K562 (cell line): ENCODE results near the gene HSD3B7. TPM values are rescaled to one million over a fixed set of nuclear protein-coding genes. Genes with fewer than 3 reads are reported as not detected.

Experiments used
- ADNP ChIP-seq: fragments of 200-800 bp; sonication (Bioruptor generic); IDR thresholded peaks from 2 replicates; pipeline ENCODE4 v1.6.1; 2016; ENCODE audit warnings: missing genetic modification characterization, missing compliant biosample characterization
- CBFB ChIP-seq: sonication (generic); formaldehyde crosslinking; IDR thresholded peaks from 2 replicates; pipeline ENCODE4 v1.4.0; 2020; ENCODE audit warnings: mild to moderate bottlenecking, missing genetic modification reagents
- ELF1 ChIP-seq: fragments of 200-800 bp; sonication (Bioruptor generic); IDR thresholded peaks from 2 replicates; pipeline ENCODE4 v1.6.1; 2016; ENCODE audit warnings: missing genetic modification characterization, missing compliant biosample characterization
- HDAC1 ChIP-seq, 2 experiments: fragments of 450-650 bp; IDR thresholded peaks; 2 replicates each; pipeline ENCODE4 v1.6.1; 2016 to 2017; ENCODE audit warnings: inconsistent platforms in 1 of 2, mild to moderate bottlenecking in 1 of 2, moderate library complexity in 1 of 2
- HNRNPH1 ChIP-seq: fragments of 200-400 bp; formaldehyde crosslinking; optimal IDR thresholded peaks from 2 replicates; pipeline ENCODE3; 2017; ENCODE audit warnings: low read depth, mild to moderate bottlenecking, low read length, moderate library complexity
- KLF13 ChIP-seq: fragments of 450-650 bp; IDR thresholded peaks from 2 replicates; pipeline ENCODE4 v1.6.1; 2016; ENCODE audit warnings: missing genetic modification characterization, low read depth, mild to moderate bottlenecking, missing compliant biosample characterization, moderate library complexity, borderline replicate concordance
- NEUROD1 ChIP-seq: fragments of 150-350 bp; IDR thresholded peaks from 2 replicates; pipeline ENCODE4 v1.6.1; 2014; ENCODE audit warnings: borderline replicate concordance, low read length, low read depth; ENCODE audit not compliant: partially characterized antibody
- NONO ChIP-seq, 2 experiments: fragments of 200-400 bp in 1 of 2; fragments of 450-650 bp in 1 of 2; formaldehyde crosslinking in 1 of 2; IDR thresholded peaks; 2 replicates each; pipeline ENCODE4 v1.6.1; 2017; ENCODE audit warnings: low read depth in 2 of 2, mild to moderate bottlenecking in 2 of 2, moderate library complexity in 2 of 2, low read length in 1 of 2
- POLR2B ChIP-seq: fragments of 450-650 bp; IDR thresholded peaks from 2 replicates; pipeline ENCODE4 v1.6.1; 2018; ENCODE audit warnings: low read depth; ENCODE audit not compliant: partially characterized antibody
- RAD51 ChIP-seq: fragments of 450-650 bp; IDR thresholded peaks from 2 replicates; pipeline ENCODE4 v1.7.1; 2016; ENCODE audit warnings: low read depth, mild to moderate bottlenecking, borderline replicate concordance
- RNF2 ChIP-seq: sonication (generic); IDR thresholded peaks from 2 replicates; pipeline ENCODE4 v1.6.1; 2016
- SMARCA4 ChIP-seq: fragments of 450-650 bp; IDR thresholded peaks from 2 replicates; pipeline ENCODE4 v1.6.1; 2016
- SP1 ChIP-seq: sonication (generic); formaldehyde crosslinking; IDR thresholded peaks from 2 replicates; pipeline ENCODE4 v1.8.1; 2022; ENCODE audit warnings: mild to moderate bottlenecking, missing genetic modification reagents
- STAT5A ChIP-seq: IDR thresholded peaks from 2 replicates; pipeline ENCODE4 v1.6.1; 2012; ENCODE audit warnings: low read length, inconsistent platforms, borderline replicate concordance
- TAF7 ChIP-seq: fragments of 450-650 bp; IDR thresholded peaks from 2 replicates; pipeline ENCODE4 v1.6.1; 2016; ENCODE audit warnings: missing genetic modification characterization, missing compliant biosample characterization
- TBP ChIP-seq: optimal IDR thresholded peaks from 2 replicates; pipeline ENCODE3; 2011; ENCODE audit warnings: low read depth, low read length, improper control_type of control experiment
- ZNF431 ChIP-seq: sonication (generic); formaldehyde crosslinking; IDR thresholded peaks from 2 replicates; pipeline ENCODE4 v1.8.0; 2022; ENCODE audit warnings: mild to moderate bottlenecking, missing genetic modification reagents
- ZNF436 ChIP-seq: fragments of 250-450, 450-650 bp; sonication (Bioruptor Pico); formaldehyde crosslinking; IDR thresholded peaks from 2 replicates; pipeline ENCODE4 v1.7.0; 2020; ENCODE audit warnings: mild to moderate bottlenecking
- polyA plus RNA-seq, 8 experiments: library from polyadenylated mRNA; depleted of rRNA in 4 of 8; stranded (reverse) in 5 of 8; unstranded in 3 of 8; fragments of >200 nt; fragmentation: Nextera tagmentation in 2 of 8; fragmentation: Illumina TruSeq in 1 of 8; extraction: Ambion mirVana in 2 of 8; extraction: Trizol in 1 of 8; gene quantifications; 2 replicates each; pipeline versions ENCODE4 v1.2.1 to v1.2.3, GENCODE V29; 2011 to 2014; ENCODE audit warnings: inconsistent platforms in 1 of 8, missing spikeins in 1 of 8
- total RNA-seq, 7 experiments: library from RNA; depleted of rRNA in 6 of 7; stranded (reverse); fragments of >200 nt in 6 of 7; fragmentation: Illumina TruSeq in 2 of 7; extraction: Trizol in 2 of 7; gene quantifications; 2 replicates each; pipeline versions ENCODE4 v1.2.1 to v1.2.3, GENCODE V29; 2011 to 2021; ENCODE audit warnings: low replicate concordance in 1 of 7
- TF ChIP-seq, protein P1 (sequence below), 2 experiments: fragments of 250-450 bp in 1 of 2; fragments of 450-650 bp in 1 of 2; sonication (Bioruptor Pico) in 1 of 2; IDR thresholded peaks; 2 replicates each; pipeline versions ENCODE4 v1.6.1 to v1.8.0; 2016 to 2021; ENCODE audit warnings: mild to moderate bottlenecking in 2 of 2, moderate library complexity in 2 of 2, missing compliant biosample characterization in 1 of 2, missing genetic modification characterization in 1 of 2
- TF ChIP-seq, protein P2 (sequence below): sonication (generic); formaldehyde crosslinking; IDR thresholded peaks from 2 replicates; pipeline ENCODE4 v1.8.0; 2022; ENCODE audit warnings: mild to moderate bottlenecking, missing genetic modification reagents
- TF ChIP-seq, protein P3 (sequence below): fragments of 250-450 bp; sonication (Bioruptor Pico); IDR thresholded peaks from 2 replicates; pipeline ENCODE4 v1.6.1; 2021; ENCODE audit warnings: mild to moderate bottlenecking
- TF ChIP-seq, protein P4 (sequence below): fragments of 450-650 bp; formaldehyde crosslinking; IDR thresholded peaks from 2 replicates; pipeline ENCODE4 v1.4.0; 2020; ENCODE audit warnings: mild to moderate bottlenecking, mixed read lengths
- TF ChIP-seq, protein P5 (sequence below): fragments of 450-650 bp; IDR thresholded peaks from 2 replicates; pipeline ENCODE4 v1.6.1; 2017; ENCODE audit warnings: antibody characterized with exemption

HSD3B7 gene
- total and polyA plus RNA-seq, 9 of the 15 experiments (the other 6 are each of a cell fraction or from before 2014, with no cell fraction given), result 5.4 to 49.1 (median 23.0) TPM

DNA sequence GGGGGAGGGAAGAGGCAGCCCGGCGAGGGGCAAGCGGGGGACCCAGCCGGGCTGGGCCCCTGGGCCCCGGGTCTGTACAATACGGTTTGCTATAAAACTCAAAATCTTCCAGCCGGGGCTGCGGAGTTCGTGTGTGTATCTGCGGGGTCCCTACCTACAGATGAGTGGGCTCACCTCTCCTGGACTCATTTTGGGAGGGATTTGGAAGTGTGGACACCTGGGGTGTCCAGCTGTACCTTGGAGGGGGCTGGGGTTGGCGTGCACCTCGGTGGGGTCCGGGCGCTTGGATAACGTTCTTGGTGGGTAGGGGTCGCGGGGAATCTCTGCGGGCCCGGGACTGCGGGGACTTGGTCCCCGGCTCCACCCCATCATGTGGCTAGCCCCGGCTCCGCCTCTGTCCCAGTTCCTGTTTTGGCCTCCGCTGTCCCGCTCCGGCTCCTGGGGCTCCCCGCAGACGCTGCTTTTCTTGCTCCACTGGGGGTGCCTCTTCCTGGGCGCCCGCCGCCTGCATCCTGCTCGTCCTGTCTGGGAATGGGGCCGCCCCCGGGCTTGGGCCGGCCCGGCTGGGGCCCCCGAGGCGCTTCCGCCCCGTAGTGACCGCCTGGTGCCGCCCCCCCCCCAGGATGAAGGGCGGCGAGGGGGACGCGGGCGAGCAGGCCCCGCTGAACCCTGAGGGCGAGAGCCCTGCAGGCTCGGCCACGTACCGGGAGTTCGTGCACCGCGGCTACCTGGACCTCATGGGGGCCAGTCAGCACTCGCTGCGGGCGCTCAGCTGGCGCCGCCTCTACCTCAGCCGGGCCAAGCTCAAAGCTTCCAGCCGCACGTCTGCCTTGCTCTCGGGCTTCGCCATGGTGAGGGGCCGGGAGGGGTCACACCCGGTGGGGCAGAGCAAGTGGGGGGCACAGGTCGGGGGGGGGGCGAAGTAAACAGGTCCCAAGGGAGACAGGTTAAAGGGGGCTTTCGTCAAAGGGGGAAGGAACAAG lies 36.0 kb upstream of the HSD3B7 start, which contains the start of gene ORAI3 (continued):
- TF ChIP-seq, protein P1, sequence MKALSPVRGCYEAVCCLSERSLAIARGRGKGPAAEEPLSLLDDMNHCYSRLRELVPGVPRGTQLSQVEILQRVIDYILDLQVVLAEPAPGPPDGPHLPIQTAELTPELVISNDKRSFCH (CRISPR knock-in tag; IDR thresholded peaks at IDR 0.05), result no peak
- TF ChIP-seq, protein P1 (tag; IDR thresholded peaks at IDR 0.05), result no peak
- TF ChIP-seq, protein P2, sequence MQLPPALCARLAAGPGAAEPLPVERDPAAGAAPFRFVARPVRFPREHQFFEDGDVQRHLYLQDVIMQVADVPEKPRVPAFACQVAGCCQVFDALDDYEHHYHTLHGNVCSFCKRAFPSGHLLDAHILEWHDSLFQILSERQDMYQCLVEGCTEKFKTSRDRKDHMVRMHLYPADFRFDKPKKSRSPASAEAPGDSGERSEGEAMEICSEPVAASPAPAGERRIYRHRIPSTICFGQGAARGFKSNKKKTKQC, result no peak
- TF ChIP-seq POLR2B, result peak; percentile 72
- TF ChIP-seq, protein P3, sequence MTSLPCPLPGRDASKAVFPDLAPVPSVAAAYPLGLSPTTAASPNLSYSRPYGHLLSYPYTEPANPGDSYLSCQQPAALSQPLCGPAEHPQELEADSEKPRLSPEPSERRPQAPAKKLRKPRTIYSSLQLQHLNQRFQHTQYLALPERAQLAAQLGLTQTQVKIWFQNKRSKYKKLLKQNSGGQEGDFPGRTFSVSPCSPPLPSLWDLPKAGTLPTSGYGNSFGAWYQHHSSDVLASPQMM (CRISPR knock-in tag), result no peak
- no peak for TF ChIP-seq HNRNPH1
- no peak; the same call in 1 of the 2 replicates for TF ChIP-seq ZNF436 (CRISPR knock-in tag)
- TF ChIP-seq KLF13 (tag), result no peak
- no peak for TF ChIP-seq STAT5A
- no peak for TF ChIP-seq HDAC1 (IDR thresholded peaks at IDR 0.05)
- TF ChIP-seq SP1, result no peak
- no peak for TF ChIP-seq TAF7
- peak in 1 of 2 experiments; percentile 35; a peak in 2 of 4 replicates for TF ChIP-seq NONO (IDR thresholded peaks at IDR 0.05; ENCODE audit: low read depth in 2 of 2, low read length in 1 of 2)
- peak; percentile 12 for TF ChIP-seq TBP
- no peak for TF ChIP-seq CBFB (CRISPR knock-in tag)
- TF ChIP-seq ZNF431 (CRISPR knock-in tag), result no peak
- TF ChIP-seq, protein P4, sequence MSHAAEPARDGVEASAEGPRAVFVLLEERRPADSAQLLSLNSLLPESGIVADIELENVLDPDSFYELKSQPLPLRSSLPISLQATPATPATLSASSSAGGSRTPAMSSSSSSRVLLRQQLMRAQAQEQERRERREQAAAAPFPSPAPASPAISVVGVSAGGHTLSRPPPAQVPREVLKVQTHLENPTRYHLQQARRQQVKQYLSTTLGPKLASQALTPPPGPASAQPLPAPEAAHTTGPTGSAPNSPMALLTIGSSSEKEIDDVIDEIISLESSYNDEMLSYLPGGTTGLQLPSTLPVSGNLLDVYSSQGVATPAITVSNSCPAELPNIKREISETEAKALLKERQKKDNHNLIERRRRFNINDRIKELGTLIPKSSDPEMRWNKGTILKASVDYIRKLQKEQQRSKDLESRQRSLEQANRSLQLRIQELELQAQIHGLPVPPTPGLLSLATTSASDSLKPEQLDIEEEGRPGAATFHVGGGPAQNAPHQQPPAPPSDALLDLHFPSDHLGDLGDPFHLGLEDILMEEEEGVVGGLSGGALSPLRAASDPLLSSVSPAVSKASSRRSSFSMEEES (CRISPR knock-in tag), result no peak
- TF ChIP-seq SMARCA4, result no peak
- no peak for TF ChIP-seq RNF2
- TF ChIP-seq ELF1 (tag), result peak; percentile 79
- peak; percentile 15 for TF ChIP-seq NEUROD1
- TF ChIP-seq, protein P5, sequence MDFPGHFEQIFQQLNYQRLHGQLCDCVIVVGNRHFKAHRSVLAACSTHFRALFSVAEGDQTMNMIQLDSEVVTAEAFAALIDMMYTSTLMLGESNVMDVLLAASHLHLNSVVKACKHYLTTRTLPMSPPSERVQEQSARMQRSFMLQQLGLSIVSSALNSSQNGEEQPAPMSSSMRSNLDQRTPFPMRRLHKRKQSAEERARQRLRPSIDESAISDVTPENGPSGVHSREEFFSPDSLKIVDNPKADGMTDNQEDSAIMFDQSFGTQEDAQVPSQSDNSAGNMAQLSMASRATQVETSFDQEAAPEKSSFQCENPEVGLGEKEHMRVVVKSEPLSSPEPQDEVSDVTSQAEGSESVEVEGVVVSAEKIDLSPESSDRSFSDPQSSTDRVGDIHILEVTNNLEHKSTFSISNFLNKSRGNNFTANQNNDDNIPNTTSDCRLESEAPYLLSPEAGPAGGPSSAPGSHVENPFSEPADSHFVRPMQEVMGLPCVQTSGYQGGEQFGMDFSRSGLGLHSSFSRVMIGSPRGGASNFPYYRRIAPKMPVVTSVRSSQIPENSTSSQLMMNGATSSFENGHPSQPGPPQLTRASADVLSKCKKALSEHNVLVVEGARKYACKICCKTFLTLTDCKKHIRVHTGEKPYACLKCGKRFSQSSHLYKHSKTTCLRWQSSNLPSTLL, result no peak
- TF ChIP-seq RAD51, result peak; percentile 38; the same call in 1 of the 2 replicates
- TF ChIP-seq ADNP, result no peak
